ENCODE measurements around the gene ENDOU.

GRCh38 chr12:47773062-47773857 is 48.0 kb upstream of the ENDOU start, which contains the start of gene SLC48A1:
- TF ChIP-seq EZH2 (IDR thresholded peaks at IDR 0.05), result no peak
- TF ChIP-seq POLR2AphosphoS5 (IDR thresholded peaks at IDR 0.05; ENCODE audit: borderline replicate concordance, low read depth, low read length), result no peak
- TF ChIP-seq FOXP2 (optimal IDR thresholded peaks at IDR 0.05; ENCODE audit: control extremely low read depth, extremely low read length, insufficient read depth), result no peak
